ENCODE results near the gene WNT1.
A peak's percentile ranks its signal among the peaks of the same experiment; 100 is the strongest.

Gene WNT1

DNA sequence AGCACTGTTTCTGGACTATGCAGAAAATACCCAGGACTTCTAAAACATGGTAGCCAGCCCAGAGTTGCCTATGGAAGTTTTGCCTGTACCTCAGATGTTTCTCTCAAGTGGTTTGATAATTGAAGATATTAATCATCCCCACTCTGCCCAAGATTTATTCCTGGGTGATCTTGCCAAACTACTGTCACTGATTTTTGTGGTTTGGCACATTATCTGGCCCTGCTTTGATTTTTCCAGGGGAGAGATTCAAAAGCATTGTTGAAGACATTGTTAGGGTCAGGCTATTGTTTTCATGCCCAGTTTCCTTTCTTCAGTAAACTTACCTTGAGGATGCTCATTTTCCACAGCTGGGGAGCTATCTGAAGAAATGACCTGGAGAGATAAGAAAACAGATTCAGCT lies 34.6 kb downstream of the WNT1 start:
- DNase-seq, result no peak

DNA sequence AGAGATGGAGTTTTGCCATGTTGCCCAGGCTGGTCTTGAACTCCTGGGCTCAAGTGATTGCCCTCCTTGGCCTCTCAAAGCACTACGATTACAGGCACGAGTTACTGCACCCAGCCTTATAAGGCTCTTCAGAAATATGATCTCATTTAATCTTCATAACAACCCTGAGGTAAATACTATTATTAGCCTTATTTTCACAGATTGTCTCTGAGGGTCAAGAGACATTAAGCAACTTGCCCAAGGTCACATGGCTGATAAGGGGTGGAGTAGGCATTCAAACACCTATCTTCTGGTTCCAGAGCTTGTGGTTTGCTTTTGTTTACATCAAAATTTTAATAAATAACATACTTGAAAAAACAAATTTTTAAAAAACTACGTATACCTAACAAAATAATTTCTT lies 35.3 kb downstream of the WNT1 start:
- peak; percentile 11 for DNase-seq

DNA sequence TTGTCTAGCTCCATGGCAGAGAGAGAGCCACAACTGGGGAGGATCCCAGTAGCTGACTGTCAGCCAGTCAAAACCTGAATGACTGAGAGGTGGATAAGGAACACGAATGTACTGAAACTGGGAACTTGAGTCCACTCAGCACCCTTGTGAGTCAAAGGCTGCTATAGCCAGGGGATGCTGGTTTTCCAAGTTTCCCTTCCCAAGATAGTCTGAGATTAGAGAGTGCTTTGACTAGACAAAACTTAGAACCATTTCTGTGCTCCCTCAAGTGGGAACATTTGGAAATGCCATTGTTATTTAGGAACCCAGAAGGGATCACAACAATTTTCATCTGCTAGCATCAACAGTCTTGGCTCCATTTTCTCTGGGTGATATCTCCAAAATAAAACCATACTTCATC lies 36.4 kb downstream of the WNT1 start:
- peak; percentile 61 for DNase-seq

DNA sequence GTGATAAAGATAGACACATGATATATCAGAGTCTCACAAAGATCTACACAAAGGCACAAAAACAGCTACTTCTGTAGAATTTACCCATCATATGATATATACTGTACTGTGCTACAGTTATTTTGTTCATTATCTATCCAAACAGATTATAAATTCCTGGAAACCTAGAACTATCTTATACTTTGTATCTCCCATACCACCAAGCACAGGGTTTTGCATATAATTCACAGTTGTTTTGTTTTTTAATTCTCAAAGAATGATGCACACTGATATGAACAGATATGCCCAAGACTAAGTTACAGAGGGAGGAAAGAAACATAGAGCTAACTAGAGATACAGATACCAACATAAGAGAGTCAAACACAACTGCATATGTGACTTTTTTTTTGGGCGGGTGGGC lies 37.1 kb downstream of the WNT1 start:
- peak; percentile 71 for DNase-seq

DNA sequence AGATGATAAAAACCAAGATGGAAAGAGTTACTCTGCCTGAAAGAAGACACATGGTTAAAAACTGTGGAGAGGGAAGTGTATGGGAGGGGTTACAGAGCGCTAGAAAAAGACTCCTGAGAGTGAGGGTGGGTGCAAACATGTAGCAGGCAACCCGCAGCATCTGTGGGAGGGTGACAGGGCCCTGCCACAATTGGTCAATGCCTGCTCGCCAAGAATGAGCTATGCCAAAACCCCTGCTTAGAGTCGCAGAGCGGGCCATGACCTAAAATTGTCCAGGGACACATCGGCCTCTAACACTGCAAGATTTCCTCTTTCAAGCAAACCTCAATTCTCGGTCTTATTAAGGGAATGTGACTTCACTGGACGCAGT lies 39.8 kb downstream of the WNT1 start:
- DNase-seq, result peak; percentile 86

DNA sequence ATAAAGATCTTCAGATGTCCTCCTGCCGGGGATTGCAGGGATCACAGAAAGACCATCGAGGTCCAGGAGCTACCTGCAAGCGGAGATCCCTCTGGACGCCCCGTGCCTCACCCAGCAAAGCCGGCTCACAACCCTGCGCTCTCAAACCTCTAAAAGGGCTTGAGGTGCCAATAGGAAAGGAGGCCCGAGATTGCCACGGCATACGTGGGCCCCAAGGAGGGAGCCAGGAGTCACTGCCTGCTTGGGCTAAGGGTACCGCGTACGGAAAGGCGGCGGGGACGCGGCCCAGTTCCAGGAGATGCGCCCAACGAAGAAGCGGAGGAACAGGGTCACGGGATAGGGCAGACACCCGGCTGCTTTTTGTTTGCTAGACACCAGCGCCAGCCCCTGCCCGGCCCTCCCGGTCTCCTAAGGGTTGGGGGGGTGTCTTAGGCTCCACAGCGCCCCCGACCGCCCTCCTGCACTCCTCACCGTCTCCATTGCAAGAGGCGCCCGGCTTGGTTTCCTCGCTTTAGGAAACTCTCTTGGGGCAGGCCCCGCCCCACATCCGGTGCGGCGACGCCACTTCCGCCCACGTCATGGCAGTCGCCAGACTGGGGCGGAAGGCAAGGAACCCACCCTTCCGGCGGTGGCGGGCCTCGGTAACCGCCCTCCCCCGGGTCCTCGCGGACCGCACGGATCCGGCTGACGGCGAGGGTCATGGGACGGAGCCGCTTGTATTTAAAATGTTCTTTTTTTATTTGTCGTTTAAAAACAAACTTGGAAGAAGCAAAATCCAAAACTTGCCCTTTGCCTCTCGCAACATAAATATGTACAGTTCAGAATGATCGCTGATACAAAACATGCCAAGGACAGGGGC lies 40.4 kb downstream of the WNT1 start, which contains the start of gene PRKAG1:
TSS of gene PRKAG1 (minus strand) at position 516 of the 859 bp plus-strand sequence. CDS start at position 480, 36 bp downstream.
- DNase-seq, result peak; percentile 99

DNA sequence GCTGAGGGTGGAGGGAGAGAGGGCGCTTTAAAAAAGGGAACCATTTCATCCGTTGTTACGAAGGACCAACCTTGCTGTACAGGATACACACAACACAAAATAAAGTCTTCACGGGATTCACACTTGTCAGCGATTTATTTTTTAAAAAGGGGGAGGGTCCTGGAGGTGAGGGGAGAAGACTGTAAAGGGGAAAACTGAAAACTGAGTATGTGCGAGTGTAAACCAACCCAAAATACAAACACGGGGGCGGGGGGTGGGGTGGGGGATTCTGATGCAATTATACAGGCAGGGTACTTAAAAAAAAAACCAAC lies 41.0 kb downstream of the WNT1 start:
- no peak for DNase-seq

DNA sequence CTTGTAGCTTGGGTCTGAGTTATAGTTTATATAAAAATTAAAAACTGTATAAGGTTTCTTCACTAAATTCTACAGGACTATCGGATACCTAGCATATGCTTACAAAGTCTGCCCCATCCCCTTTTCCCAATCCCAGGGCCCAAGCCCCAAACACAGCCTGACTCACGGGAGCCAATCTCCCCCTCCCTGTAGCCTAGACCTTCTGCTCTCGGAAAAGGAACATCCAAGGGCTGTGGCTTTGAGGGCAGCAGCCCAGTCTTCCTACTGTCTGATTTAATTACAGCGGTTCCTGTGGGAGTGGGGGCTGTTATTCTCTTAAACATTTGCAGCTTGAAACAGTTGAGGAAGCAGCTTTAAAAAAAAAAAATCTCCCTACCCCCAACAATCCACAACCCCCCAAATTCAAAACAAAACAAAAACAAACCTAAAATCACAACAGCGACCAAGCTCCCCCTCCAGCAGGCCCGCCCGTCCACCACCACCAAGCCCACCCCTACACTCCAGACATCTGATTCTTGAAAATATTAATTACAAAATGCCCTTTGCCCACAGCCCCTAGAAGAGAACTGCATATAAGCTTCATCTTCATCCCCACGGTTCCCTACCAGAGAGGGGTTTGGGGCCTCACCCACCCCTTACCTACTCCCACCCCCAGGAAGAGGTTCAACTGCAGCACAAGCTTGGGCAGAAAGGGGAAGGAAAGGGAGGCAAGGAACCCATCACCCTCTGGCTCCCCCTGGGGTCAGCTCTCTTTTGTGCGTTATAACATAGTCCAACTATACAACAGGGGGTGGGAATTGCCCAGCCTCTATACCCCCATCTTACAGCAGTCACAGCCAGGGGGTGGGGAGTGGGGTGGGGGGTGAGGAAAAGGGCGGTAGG lies 41.6 kb downstream of the WNT1 start:
- DNase-seq, result peak; percentile 90

DNA sequence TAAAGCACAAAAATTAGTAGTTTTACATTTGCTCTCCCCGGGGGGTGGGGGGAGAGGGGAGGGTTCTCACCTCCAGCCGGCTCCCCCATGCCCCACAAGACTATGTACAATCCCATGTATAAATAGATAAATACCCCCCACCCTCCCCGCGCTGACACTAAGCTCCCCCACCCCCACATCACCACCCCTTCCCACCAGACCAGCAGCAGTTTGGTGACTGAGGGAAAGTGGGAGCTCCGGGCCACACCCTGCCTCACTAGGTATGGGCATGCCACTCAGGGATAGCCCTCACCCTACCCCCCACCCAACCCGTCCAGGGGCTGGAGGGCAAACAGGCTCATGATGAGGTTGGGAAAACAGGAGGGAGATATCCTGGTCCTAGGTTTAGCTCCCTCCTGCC lies 42.3 kb downstream of the WNT1 start:
- no peak for DNase-seq

DNA sequence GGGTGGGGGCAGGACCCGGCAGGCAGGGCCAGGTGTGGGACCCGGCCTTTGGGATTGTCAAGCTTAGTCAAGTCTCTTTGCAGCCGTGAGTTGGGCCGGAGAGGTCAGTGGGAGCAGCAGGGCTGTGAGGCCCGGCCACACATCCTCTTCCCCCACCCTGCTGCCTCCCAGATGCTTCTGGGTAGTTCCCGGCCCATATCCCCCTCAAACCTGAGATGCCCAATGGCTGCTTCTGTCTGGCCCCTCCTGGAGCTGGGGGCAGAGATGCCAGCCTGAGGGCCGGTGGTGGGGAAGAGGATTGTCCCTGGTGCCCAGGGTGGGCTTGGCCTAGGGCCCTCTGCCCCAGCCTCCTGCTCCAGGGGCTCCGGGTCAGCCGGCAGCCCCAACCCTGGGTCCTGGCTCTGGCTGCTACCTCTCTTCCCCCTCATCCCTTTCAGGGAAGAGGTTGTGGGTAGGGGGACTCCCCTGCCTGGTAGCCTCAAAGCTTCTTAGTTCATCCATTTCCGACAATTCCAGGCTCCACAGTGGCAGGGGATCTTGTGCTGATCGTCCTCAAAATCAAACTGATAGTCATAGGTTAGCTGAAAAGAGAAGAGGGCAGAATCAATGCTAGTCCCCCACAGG lies 43.3 kb downstream of the WNT1 start:
- DNase-seq, result no peak

DNA sequence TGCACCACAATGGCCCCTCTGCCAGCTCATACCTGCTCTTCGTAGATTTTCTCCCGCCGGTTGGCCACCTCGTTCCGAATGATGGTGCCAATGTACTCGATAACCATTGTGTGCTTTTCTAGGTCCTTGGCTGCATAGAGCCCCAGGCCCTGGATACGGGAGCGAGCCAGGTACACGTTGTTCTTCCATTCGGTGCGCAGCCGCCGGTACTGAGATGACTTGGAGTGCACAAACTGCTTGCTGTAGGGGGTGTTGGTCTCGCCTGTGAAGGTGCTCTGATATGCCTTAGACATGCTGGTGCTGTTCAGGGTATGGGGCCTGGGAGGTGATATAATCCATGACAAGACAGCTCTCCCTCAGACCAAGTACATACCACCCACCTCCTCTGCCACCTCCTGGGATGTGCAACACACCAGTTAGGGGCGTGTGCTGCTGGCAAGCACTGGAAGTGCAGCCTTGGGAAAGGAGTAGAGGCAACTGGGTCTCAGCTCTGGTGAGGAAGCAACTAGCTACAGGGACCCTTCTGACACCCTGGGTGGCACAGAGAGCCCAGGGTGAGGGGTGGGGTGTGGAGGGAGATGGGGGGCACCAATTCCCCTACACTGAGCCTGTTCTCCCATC lies 44.5 kb downstream of the WNT1 start:
- no peak for DNase-seq

DNA sequence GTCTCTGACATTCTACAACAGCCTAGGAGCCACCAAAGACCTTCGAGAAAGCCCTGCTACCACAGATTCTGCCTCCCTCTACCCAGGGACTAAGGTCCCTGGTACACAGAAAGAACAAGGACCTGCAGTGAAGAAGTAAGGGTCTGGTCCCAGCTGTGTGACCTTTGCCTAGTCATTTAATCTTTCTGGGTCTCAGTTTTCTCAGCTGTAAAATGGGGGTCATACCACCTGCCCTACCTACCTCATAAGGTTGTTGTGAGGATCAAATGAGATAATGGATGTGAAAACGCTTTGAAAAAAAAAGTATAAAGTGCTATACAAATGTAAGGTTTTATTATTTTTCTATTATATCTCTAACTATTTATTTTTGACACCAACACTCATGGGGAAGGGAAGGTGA lies 45.7 kb downstream of the WNT1 start:
- DNase-seq, result no peak

DNA sequence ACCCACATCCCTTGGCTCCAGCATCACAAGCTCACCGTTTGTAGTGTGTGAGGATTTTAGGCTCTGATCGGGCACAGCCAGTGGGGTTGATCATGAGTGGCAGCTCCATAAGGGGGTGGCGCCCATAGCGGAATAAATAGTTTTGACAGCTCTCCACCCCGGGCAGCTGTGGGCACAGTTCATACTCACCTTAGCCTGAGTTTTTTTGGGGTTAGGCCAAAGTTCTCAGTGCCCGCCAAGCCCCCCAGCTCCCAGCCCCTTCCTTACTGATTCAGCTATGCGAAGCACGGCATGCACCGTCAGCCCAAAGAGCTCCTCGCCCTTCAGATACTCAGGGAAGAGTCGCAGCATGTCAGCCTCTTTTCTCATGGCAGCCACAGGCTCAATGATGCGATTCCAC lies 46.4 kb downstream of the WNT1 start:
- no peak for DNase-seq

DNA sequence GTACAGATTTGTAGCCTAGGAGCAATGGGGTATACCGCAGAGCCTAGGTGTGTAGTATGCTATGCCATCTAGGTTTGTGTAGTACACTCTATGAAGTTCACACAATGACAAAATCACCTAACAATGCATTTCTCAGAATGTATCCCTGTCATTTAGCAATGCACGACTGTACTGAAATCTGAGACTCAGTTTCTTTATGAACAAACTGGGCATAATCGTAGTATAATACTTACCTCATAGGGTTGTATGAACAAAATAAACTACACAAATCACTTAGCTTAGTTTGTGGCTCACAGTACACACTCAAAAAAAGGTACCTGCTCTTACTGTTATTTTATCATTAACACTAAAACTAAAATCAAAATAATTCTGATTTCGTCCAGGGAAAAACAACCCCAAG lies 47.3 kb downstream of the WNT1 start:
- no peak for DNase-seq

DNA sequence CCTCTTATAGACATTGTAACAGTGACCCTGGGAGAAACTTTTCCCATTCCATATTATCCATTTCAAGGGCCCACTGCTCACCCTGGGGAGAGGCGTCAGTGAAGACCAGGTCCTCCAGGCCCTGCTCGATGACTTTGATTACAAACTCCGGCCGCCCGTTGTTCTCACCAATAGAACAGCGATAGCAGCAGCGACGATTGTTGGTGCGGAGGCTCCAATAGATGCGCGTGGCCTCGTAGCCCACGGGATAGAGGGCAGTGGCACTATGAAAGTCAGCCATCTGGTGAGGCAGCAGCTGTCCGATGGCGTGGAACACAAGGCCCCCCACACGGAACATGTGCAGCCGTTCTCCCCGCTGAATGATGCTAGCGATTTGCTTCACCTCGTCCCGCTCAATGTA lies 48.0 kb downstream of the WNT1 start:
- DNase-seq, result no peak

DNA sequence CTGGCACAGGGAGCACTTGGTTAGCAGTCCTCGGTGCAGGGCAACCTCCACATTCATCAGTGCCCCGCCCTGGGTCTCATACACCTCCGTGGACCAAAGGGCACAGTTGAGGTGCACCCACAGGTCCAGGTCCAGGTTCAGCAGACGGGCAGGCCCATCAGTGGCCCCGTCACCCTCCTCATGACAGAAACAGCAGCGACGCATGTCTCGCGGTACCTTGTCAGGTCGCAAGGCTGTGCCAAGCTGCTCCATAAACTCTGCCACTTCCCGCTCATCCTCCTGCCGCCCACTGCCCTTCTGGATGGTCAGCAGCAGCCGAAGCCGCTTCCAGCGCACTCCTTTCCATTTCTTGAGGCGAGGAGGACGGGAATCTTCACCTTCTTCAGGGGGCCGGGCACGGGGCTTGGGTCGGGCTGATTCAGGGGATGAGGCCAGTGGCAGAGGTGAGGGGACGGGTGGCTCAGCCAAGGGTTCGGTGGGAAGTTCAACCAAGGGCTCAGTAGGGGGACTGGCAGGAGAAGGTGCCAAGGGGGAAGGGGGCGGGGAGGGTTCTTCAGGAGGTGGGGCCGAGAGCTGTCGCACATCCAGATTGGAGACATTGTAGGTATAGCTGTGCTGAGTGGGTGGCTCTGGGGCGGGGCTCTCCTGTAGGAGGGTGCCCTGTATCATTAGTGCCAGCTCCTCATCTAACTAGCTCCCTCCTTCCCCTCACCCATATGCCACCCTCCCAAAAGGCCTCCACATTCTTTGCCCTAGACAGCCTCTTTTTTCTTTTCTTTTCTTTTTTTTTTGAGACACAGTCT lies 48.8 kb downstream of the WNT1 start:
- no peak for DNase-seq

DNA sequence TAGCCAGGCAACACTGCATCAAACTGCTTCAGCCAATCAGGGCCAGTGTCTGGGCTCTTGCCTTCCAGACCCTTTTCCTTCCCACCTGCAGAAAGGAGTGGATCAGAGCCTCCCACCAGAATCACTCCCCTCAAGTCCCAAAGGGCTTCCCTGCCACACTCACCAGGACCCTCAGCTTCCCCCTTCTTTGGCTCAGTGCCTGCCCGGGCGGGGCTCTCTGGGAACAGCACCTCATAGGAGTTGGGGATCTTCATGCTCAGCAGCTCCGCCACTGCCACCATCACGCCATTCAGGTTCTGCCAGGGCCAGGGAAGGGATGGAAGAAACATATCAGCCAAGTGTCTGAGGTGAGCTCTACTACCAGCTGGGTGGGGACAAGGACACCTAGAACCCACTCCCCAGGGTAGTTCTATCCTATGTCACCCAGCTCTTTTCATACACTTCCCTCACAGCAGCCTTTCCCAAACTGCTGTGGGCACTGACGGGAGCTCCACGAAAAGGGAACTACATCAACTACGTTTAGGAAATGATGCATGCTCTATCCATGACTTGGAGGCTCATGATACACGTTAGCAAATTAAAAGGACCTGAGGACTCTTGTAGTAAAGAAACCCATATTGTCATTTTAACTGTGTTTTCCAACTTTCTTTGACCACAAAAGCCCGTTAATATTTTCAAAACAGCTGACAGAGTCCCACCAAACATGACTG lies 49.9 kb downstream of the WNT1 start:
- no peak for DNase-seq

DNA sequence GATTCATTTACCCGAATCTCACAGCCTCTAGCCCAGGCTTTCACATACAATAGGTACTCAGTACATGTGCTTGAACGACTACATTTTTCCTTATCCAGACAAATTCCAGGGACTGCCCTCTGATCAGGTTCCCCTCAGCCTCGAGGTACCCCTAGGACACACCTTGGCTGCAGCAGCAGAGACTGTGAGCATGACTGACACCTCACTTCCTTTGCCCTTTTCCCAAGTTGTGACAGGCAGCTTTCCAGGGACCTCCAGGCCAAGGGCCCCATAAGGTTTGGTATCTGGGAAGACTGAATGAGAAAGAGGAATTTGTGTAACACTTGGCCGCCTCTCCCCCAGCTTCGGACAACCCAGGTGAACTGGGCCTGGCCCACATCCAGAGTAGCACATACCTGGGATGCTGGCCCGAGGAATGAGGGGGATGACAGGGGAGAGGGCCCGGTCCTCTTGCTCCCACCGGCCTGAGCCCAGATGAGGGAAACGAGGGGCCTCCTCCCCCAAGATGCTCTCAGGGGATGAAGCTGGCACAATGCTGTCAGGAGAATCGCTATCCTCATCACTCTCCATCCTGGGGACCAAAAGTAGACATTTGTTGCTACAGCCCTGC lies 50.6 kb downstream of the WNT1 start:
- DNase-seq, result no peak

DNA sequence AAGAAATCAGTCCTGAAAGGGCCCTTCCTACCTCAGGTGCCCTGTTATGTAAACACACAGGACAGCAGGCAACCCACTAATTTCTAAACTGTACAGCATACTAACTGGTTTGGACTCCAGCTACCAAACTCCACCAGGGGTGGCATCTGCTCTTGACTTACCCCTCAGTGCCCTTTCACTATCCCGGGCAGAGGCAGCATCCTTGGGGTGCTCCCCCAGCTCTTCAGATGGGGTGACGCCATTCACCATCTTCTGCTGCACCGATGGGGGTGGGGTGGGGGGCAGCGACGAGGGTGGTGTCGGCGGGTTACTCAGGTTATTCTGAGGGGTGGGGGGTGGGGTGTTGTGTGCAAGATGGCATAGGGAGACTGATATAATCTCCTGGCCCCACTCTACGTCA lies 52.0 kb downstream of the WNT1 start:
- no peak for DNase-seq

DNA sequence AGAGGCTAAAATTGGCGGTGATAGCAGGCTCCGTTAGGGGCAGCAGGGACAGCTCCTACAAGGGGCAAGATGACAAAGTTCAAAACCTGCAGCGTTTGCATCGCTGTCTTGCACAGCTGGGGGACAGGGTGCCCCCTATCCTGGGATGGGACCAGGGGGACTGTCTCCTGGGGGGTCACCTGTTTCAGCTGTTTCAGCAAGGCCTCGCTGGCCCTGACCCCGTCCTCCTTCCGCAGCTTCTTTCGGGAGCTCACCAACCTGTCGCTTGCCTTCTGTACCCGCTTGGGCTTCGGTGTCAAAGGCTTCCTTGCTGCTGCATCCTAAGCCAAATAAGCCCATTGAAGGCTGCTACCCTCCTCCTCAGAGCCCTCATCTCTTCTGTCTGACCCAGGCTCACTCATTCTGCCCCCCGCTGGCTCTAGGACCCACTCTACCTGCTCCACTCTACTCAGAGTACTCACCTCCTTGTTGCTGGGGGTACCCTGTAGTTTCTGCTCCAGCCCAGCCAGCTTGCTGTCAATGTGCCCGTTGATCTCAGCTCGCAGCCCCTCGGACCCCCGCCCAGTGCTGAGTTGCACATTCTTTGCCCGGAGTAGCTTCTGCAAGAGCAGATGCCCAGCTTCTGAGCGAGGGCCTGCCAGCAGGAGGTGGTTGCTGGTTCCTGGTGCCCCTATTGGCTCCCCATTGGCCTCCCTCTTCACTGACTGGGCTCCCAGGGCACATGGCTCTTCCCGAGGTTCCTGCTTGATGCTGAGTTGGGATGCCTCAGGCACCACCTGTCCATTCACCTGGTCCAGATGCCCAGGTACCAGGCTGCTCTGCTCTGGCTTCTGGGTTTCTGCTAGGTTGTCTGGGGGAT lies 52.8 kb downstream of the WNT1 start:
- DNase-seq, result no peak
